C4-2B (cell line): ENCODE results near the gene LAMB1.

Experiments used
- ZFX ChIP-seq: fragments of 450-650 bp; IDR thresholded peaks from 2 replicates; pipeline ENCODE4 v1.6.1; 2017
- TF ChIP-seq, protein P1 (sequence below): fragments of 450-650 bp; conservative IDR thresholded peaks from 2 replicates; pipeline ENCODE4 v1.5.1; 2017; ENCODE audit warnings: mild to moderate bottlenecking

DNA sequence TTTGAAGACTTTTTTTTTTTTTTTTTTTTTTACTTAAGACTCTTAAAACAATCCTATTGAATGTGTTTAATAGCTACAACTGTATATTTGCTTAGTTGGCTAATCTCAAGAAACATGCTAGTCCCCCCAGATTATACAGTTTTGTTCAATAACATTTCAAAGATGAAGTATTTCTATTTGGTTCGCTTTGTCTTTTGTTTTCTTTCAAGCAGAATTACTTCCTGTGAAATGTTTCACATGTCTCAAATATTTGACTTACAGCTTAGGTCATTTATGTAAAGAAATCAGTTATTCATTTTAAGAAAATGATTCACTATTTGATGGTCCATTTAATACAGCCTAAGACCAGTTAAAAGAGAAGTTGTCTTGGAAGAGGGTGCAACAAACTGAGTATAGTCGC lies 12.8 kb upstream of the LAMB1 start:
- TF ChIP-seq, protein P1, sequence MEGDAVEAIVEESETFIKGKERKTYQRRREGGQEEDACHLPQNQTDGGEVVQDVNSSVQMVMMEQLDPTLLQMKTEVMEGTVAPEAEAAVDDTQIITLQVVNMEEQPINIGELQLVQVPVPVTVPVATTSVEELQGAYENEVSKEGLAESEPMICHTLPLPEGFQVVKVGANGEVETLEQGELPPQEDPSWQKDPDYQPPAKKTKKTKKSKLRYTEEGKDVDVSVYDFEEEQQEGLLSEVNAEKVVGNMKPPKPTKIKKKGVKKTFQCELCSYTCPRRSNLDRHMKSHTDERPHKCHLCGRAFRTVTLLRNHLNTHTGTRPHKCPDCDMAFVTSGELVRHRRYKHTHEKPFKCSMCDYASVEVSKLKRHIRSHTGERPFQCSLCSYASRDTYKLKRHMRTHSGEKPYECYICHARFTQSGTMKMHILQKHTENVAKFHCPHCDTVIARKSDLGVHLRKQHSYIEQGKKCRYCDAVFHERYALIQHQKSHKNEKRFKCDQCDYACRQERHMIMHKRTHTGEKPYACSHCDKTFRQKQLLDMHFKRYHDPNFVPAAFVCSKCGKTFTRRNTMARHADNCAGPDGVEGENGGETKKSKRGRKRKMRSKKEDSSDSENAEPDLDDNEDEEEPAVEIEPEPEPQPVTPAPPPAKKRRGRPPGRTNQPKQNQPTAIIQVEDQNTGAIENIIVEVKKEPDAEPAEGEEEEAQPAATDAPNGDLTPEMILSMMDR = no peak
- TF ChIP-seq ZFX = no peak
